Measurements from ENCODE around the gene EPN1. TPM values are rescaled to one million over a fixed set of nuclear protein-coding genes. Genes with fewer than 3 reads are reported as not detected.
A peak's percentile ranks its signal among the peaks of the same experiment; 100 is the strongest.

The EPN1 gene
- total and polyA plus RNA-seq, 2 of the 8 experiments (the other 6 are each of a cell fraction or from before 2014, with no cell fraction given) = 49.6 to 200 TPM

- Histone ChIP-seq H3K18ac (ENCODE audit: extremely low read depth, low read length) (no peak overlapping the region; the same call in 1 of the 2 replicates), H3K27me3 (replicated peaks in 1 of 4; ENCODE audit: control insufficient read depth in 3 of 4, extremely low read depth in 1 of 4, insufficient read depth in 3 of 4, low read length in 3 of 4) (no peaks in the 10 kb centered on the region), H3K36me3 (ENCODE audit: control insufficient read depth in 2 of 4, insufficient read depth in 4 of 4, low read length in 3 of 4) (peaks cover 7 to 19% (median 17%) of the 10 kb centered on the region in 4 experiments; a peak in 7 of 8 replicates), H3K79me2 (ENCODE audit: control insufficient read depth in 1 of 2, insufficient read depth in 2 of 2, low read length in 2 of 2) (peaks cover 21 to 72% of the 10 kb centered on the region in 2 experiments), H4K5ac (ENCODE audit: insufficient read length, low read depth, low read length) (no peak overlapping the region), H3K4me2 (ENCODE audit: insufficient read depth in 1 of 2, low read depth in 2 of 2, low read length in 2 of 2) (peak overlapping the region; percentile 70 to 90), H3K9me3 (ENCODE audit: insufficient read depth in 2 of 2, low read depth in 1 of 2, low read length in 1 of 2) (no peaks in the 10 kb centered on the region), H3K79me1 (ENCODE audit: low read depth, low read length) (peaks cover 21% of the 10 kb centered on the region), H3K56ac (replicated peaks; ENCODE audit: insufficient read length, low read depth, low read length) (no peak overlapping the region), H3K4me1 (replicated peaks in 1 of 4; ENCODE audit: control insufficient read depth in 3 of 4, insufficient read depth in 4 of 4, low read length in 3 of 4) (peaks cover 0 to 6% (median 3%) of the 10 kb centered on the region in 4 experiments; a peak in 4 of 7 replicates), H2BK5ac (ENCODE audit: low read depth, low read length) (no peak overlapping the region), H3K27ac (ENCODE audit: low read depth, low read length) (no peak overlapping the region; the same call in 1 of the 2 replicates), H3K4ac (replicated peaks; ENCODE audit: insufficient read length, low read depth, low read length) (no peak overlapping the region), H2AK5ac (ENCODE audit: low read depth, low read length) (peak overlapping the region; percentile 1; the same call in 1 of the 2 replicates), H3K23me2 (ENCODE audit: low read depth, low read length) (peaks cover 5% of the 10 kb centered on the region; the same call in 1 of the 2 replicates), H4K91ac (replicated peaks; ENCODE audit: insufficient read length, low read length) (no peak overlapping the region), H4K20me1 (replicated peaks in 1 of 2; ENCODE audit: control insufficient read depth in 1 of 2, insufficient read depth in 2 of 2, low read length in 2 of 2) (peaks cover 12 to 28% of the 10 kb centered on the region in 2 experiments), H3K23ac (ENCODE audit: insufficient read length) (no peak overlapping the region), H2BK20ac (ENCODE audit: low read length) (no peak overlapping the region), H3K9ac (replicated peaks in 1 of 4; ENCODE audit: extremely low read depth in 1 of 4, low read depth in 3 of 4, low read length in 3 of 4) (peak overlapping the region; percentile 76 to 94 (median 80)), H2BK120ac (replicated peaks; ENCODE audit: low read depth, low read length) (no peak overlapping the region), H4K8ac (ENCODE audit: extremely low read depth, insufficient read depth, low read length) (peak overlapping the region; percentile 69; the same call in 1 of the 2 replicates), H2BK12ac (ENCODE audit: low read depth, low read length) (no peak overlapping the region), H3K4me3 (ENCODE audit: extremely low read depth in 1 of 4, insufficient read depth in 2 of 4, low read depth in 3 of 4, low read length in 4 of 4) (peak overlapping the region; percentile 83 to 95 (median 92)), H2AFZ (ENCODE audit: low read length) (no peak overlapping the region), H3K14ac (ENCODE audit: insufficient read length) (no peak overlapping the region), H2BK15ac (ENCODE audit: low read length) (no peak overlapping the region)
- WGBS, 2 experiments (ENCODE audit: extremely low coverage in 1 of 2, insufficient coverage in 1 of 2, insufficient read length in 1 of 2, insufficient replicate concordance in 2 of 2, low coverage in 1 of 2, low lambda C conversion rate in 2 of 2, missing lambda C conversion rate in 1 of 2) = 40% methylated on average over 16 of the region's 16 CpGs; no CpG with 5 or more reads in 1 of the 2 experiments
- no peak for FAIRE-seq
- ChIA-PET POLR2A (ENCODE audit: partially characterized antibody) (interaction anchor here (0.9 to 1.7 kb wide), 4 partner anchors 12 to 28 kb away, joined by 3 to 11 read pairs (median 4); partner anchors contain the start of gene CCDC106), CTCF (ENCODE audit: partially characterized antibody) (interaction anchor here (1.0 kb wide), 2 partner anchors 27 to 33 kb away, joined by 3 read pairs; no protein-coding TSS in a partner anchor)
- DNase-seq (ENCODE audit: low read depth in 1 of 2, low spot score in 2 of 2) = no peak
- no peak for TF ChIP-seq MAFK (IDR thresholded peaks at IDR 0.05; ENCODE audit: low read depth, low read length)
- no peak for TF ChIP-seq ATF3 (IDR thresholded peaks at IDR 0.05; ENCODE audit: insufficient read depth, low read depth, low read length)
- TF ChIP-seq, protein P1, sequence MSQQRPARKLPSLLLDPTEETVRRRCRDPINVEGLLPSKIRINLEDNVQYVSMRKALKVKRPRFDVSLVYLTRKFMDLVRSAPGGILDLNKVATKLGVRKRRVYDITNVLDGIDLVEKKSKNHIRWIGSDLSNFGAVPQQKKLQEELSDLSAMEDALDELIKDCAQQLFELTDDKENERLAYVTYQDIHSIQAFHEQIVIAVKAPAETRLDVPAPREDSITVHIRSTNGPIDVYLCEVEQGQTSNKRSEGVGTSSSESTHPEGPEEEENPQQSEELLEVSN (IDR thresholded peaks at IDR 0.05) = no peak
- no peak for TF ChIP-seq TEAD4 (IDR thresholded peaks at IDR 0.05; ENCODE audit: low read depth, low read length)
- TF ChIP-seq TCF12 (IDR thresholded peaks at IDR 0.05; ENCODE audit: low read depth, low read length) = no peak
- TF ChIP-seq SRF (IDR thresholded peaks at IDR 0.05; ENCODE audit: low read depth, low read length) = no peak
- no peak for TF ChIP-seq SIRT6 (IDR thresholded peaks at IDR 0.05; ENCODE audit: low read length)
- no peak for TF ChIP-seq HDAC2 (IDR thresholded peaks at IDR 0.05; ENCODE audit: borderline replicate concordance in 1 of 2, low read depth in 2 of 2, low read length in 2 of 2)
- no peak for TF ChIP-seq ATF2 (IDR thresholded peaks at IDR 0.05; ENCODE audit: low read length)
Observed at GRCh38 chr19:55675661-55676354, 782 bp downstream of the EPN1 start.

Measured in H1 (cell line).